Activated B cell treated with CpG ODN at 0.5 μM for 24 hours (primary cell): ENCODE results near the gene SGCD. TPM values are rescaled to one million over a fixed set of nuclear protein-coding genes. Genes with fewer than 3 reads are reported as not detected.

Source experiments
- ATAC-seq: fragments of 200-7000 bp; cut with Tn5 transposase; one replicate; pipeline ENCODE4 v1.10.0; 2021; ENCODE audit warnings: low read depth, mild to moderate bottlenecking, moderate library complexity
- CTCF ChIA-PET: fragments of 350-600 bp; sonication (Branson Sonifier 250); formaldehyde crosslinking; loops from one replicate; lab custom pipeline; 2021; ENCODE audit warnings: antibody characterized with exemption; lab: Charles Lee
- POLR2A ChIA-PET: fragments of 350-600 bp; sonication (Branson Sonifier 250); formaldehyde crosslinking; loops from one replicate; lab custom pipeline; 2021; ENCODE audit warnings: antibody characterized with exemption; lab: Charles Lee
- DNase-seq: peaks from one replicate; pipeline ENCODE4 v3.0.0; 2022
- H3K27ac Mint-ChIP-seq: one replicate; pipeline ENCODE4 v1.8.0; 2020; ENCODE audit warnings: mixed read lengths
- H3K27me3 Mint-ChIP-seq: one replicate; pipeline ENCODE4 v1.8.0; 2021; ENCODE audit warnings: mixed read lengths
- H3K36me3 Mint-ChIP-seq: one replicate; pipeline ENCODE4 v1.8.0; 2021; ENCODE audit warnings: low read depth, mixed read lengths
- H3K4me1 Mint-ChIP-seq: one replicate; pipeline ENCODE4 v1.8.0; 2021; ENCODE audit warnings: mixed read lengths
- H3K4me3 Mint-ChIP-seq: one replicate; pipeline ENCODE4 v1.8.0; 2020; ENCODE audit warnings: mild to moderate bottlenecking, mixed read lengths
- H3K9me3 Mint-ChIP-seq: one replicate; pipeline ENCODE4 v1.8.0; 2020; ENCODE audit warnings: mixed read lengths
- CTCF ChIP-seq: fragments of 200-600 bp; IDR thresholded peaks from one replicate; pipeline ENCODE4 v1.8.0; 2022; ENCODE audit warnings: antibody characterized with exemption, mild to moderate bottlenecking
- intact Hi-C: fragments of 100-400 bp; cut with micrococcal nuclease; formaldehyde crosslinking; loops from one replicate; pipeline ENCODE4 v1.15.1; 2024
- total RNA-seq: library from RNA; stranded (reverse); gene quantifications from 2 replicates; pipeline ENCODE4 v1.2.3, GENCODE V29; 2022

The SGCD gene
- total RNA-seq, 1 donor from 2014 or later: not detected

- intact Hi-C loops: no loop called here
- Mint-ChIP-seq H3K4me1 (no peaks in the 10 kb centered on the region), H3K9me3 (no peaks in the 10 kb centered on the region), H3K27me3 (no peaks in the 10 kb centered on the region), H3K36me3 (no peaks in the 10 kb centered on the region), H3K27ac (no peak overlapping the region), H3K4me3 (no peak overlapping the region)
- ChIA-PET POLR2A (no interaction called here), CTCF (no interaction called here)
- ATAC-seq (no peak), DNase-seq (no peak)
- no peak for TF ChIP-seq CTCF
Measured at GRCh38 chr5:156527611-156528010, 200.6 kb downstream of the SGCD start.

GRCh38 chr5:156528673-156529072 lies 201.7 kb downstream of the SGCD start:
- ATAC-seq (no peak), DNase-seq (no peak)
- ChIA-PET POLR2A (no interaction called here), CTCF (no interaction called here)
- Mint-ChIP-seq H3K36me3 (no peaks in the 10 kb centered on the region), H3K4me3 (no peak overlapping the region), H3K27ac (no peak overlapping the region), H3K4me1 (no peaks in the 10 kb centered on the region), H3K27me3 (no peaks in the 10 kb centered on the region), H3K9me3 (no peaks in the 10 kb centered on the region)
- intact Hi-C loops: no loop called here
- no peak for TF ChIP-seq CTCF

- no peak for DNase-seq
- Mint-ChIP-seq H3K4me1 (no peaks in the 10 kb centered on the region), H3K4me3 (no peak overlapping the region), H3K9me3 (no peaks in the 10 kb centered on the region), H3K27me3 (no peaks in the 10 kb centered on the region), H3K27ac (no peak overlapping the region), H3K36me3 (no peaks in the 10 kb centered on the region)
- TF ChIP-seq CTCF: no peak
- ChIA-PET POLR2A (no interaction called here), CTCF (no interaction called here)
- ATAC-seq: no peak
- intact Hi-C loops: no loop called here
Measured at GRCh38 chr5:156529892-156530291, 202.9 kb downstream of the SGCD start.

- no peak for TF ChIP-seq CTCF
- Mint-ChIP-seq H3K9me3 (no peaks in the 10 kb centered on the region), H3K27me3 (no peaks in the 10 kb centered on the region), H3K27ac (no peak overlapping the region), H3K4me3 (no peak overlapping the region), H3K36me3 (no peaks in the 10 kb centered on the region), H3K4me1 (no peaks in the 10 kb centered on the region)
- CTCF ChIA-PET: no interaction called here
- POLR2A ChIA-PET: no interaction called here
- ATAC-seq (no peak), DNase-seq (no peak)
- intact Hi-C loops: no loop called here
Measured at GRCh38 chr5:156531199-156531598, 204.2 kb downstream of the SGCD start.

- H3K27ac Mint-ChIP-seq: no peak overlapping the region
- no peak for TF ChIP-seq CTCF
- H3K4me3 Mint-ChIP-seq: no peak overlapping the region
- no peaks in the 10 kb centered on the region for H3K27me3 Mint-ChIP-seq
- POLR2A ChIA-PET: no interaction called here
- no peaks in the 10 kb centered on the region for H3K36me3 Mint-ChIP-seq
- intact Hi-C loops: no loop called here
- ATAC-seq (no peak), DNase-seq (no peak)
- CTCF ChIA-PET: no interaction called here
- no peaks in the 10 kb centered on the region for H3K4me1 Mint-ChIP-seq
- no peaks in the 10 kb centered on the region for H3K9me3 Mint-ChIP-seq
Measured at GRCh38 chr5:156532921-156533320, 206.0 kb downstream of the SGCD start.
